ENCODE measurements around the gene SGPP1. TPM values are rescaled to one million over a fixed set of nuclear protein-coding genes. Genes with fewer than 3 reads are reported as not detected.

SGPP1 gene
- total and polyA plus RNA-seq, 2 donors (not counting 1 experiment from before 2014, with no cell fraction given) = 13.8 to 46.4 TPM

DNA sequence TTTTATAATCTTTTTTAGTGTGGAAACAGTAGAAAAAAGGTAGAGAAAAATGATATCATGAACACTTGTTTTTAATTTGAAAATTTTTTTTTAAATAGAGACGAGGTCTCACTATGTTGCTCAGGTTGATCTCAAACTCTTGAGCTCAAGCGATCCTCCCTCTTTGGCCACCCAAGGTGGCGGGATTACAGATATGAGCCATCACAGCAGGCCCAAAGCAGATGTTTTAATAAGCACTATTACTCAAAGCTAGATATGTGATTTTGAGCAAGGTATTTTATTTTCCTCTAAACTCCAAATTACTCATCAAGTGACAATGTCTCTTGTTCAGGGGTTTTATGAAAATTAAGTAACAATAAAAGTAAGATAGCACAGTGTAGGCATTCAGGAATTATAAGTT lies 75.5 kb downstream of the SGPP1 start:
- Histone ChIP-seq H3K9me3 (ENCODE audit: control extremely low read depth in 1 of 3, control insufficient read depth in 2 of 3, insufficient read depth in 1 of 3, low read length in 2 of 3) (no peaks in the 10 kb centered on the region), H3K4me1 (ENCODE audit: control insufficient read depth in 2 of 2, insufficient read depth in 2 of 2, low read length in 2 of 2) (peaks cover 6 to 8% of the 10 kb centered on the region in 2 donors), H4K20me1 (ENCODE audit: control insufficient read depth, insufficient read depth, low read length, poor library complexity, severe bottlenecking) (no peaks in the 10 kb centered on the region), H3K36me3 (replicated peaks in 1 of 2; ENCODE audit: control extremely low read depth in 1 of 2, control insufficient read depth in 1 of 2, extremely low read depth in 1 of 2, insufficient read depth in 2 of 2, low read length in 1 of 2) (no peaks in the 10 kb centered on the region), H3K27me3 (replicated peaks in 1 of 4; ENCODE audit: control extremely low read depth in 1 of 4, control insufficient read depth in 3 of 4, insufficient read depth in 4 of 4, low read length in 3 of 4) (no peaks in the 10 kb centered on the region), H3K4me3 (ENCODE audit: control extremely low read depth in 1 of 5, extremely low read depth in 1 of 5, insufficient read depth in 1 of 5, low read depth in 2 of 5, low read length in 4 of 5) (no peak overlapping the region), H3K4me2 (replicated peaks; ENCODE audit: low read depth, low read length, poor library complexity, severe bottlenecking) (no peak overlapping the region), H2AFZ (ENCODE audit: insufficient read depth, low read depth, low read length, poor library complexity, severe bottlenecking) (no peak overlapping the region), H3K9ac (ENCODE audit: low read length) (no peak overlapping the region), H3K79me2 (ENCODE audit: control insufficient read depth, insufficient read depth, low read length) (no peaks in the 10 kb centered on the region), H3K27ac (ENCODE audit: low read length in 2 of 2) (no peak overlapping the region)
- ChIA-PET CTCF (interaction anchor here (0.7 kb wide), 3 partner anchors 26 to 1757 kb away, joined by 3 read pairs; no protein-coding TSS in a partner anchor), POLR2A (no interaction called here)
- no peak for TF ChIP-seq EZH2 (IDR thresholded peaks at IDR 0.05; ENCODE audit: borderline replicate concordance, insufficient read depth, low read depth, low read length, poor library complexity, severe bottlenecking)
- TF ChIP-seq, protein P1, sequence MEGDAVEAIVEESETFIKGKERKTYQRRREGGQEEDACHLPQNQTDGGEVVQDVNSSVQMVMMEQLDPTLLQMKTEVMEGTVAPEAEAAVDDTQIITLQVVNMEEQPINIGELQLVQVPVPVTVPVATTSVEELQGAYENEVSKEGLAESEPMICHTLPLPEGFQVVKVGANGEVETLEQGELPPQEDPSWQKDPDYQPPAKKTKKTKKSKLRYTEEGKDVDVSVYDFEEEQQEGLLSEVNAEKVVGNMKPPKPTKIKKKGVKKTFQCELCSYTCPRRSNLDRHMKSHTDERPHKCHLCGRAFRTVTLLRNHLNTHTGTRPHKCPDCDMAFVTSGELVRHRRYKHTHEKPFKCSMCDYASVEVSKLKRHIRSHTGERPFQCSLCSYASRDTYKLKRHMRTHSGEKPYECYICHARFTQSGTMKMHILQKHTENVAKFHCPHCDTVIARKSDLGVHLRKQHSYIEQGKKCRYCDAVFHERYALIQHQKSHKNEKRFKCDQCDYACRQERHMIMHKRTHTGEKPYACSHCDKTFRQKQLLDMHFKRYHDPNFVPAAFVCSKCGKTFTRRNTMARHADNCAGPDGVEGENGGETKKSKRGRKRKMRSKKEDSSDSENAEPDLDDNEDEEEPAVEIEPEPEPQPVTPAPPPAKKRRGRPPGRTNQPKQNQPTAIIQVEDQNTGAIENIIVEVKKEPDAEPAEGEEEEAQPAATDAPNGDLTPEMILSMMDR (IDR thresholded peaks at IDR 0.05) = no peak
- Mint-ChIP-seq H3K27me3 (no peaks in the 10 kb centered on the region), H3K4me3 (no peak overlapping the region), H3K4me1 (peaks cover 14% of the 10 kb centered on the region), H3K27ac (no peak overlapping the region), H3K9me3 (ENCODE audit: insufficient read depth) (no peaks in the 10 kb centered on the region)
- intact Hi-C loops (cut with micrococcal nuclease) = no loop called here
- no peak for ATAC-seq (ENCODE audit: low read depth)
- DNase-seq = no peak
- no CpG with 5 or more reads among the region's 3 CpGs for WGBS (ENCODE audit: insufficient coverage)

DNA sequence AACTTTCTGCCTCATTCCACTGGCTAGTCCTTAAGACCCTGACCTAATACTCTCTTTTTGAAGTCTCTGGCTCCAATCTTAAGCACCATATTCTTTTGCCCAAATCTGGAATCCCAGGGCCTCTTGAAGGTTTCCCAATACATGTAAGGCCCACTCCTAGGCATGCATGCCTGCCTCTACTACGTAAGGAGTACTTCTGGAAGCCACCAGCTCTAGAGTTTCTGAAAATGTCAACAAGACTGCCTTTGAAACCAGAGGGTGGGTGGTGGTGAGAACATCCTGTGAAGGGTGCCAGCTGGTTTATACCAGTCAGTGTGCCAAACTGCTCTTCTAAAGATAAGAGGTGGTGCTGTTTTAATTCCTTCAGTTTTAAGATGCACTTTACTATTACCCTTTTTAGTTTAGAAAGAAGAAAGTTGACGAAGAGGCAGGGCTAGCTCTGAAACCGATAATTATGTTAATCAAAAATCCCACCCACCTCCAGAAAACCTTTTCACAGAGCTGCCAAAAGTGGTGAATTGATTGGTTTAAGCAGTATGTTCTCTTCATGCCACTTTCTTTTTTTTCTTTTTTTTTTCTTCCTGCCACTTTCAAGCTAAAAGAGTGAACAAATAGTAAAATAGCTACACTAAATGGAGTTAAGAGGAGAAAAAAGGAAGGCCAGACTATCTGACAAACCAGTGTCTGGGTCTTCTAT lies 77.5 kb downstream of the SGPP1 start:
- H3K27me3 Mint-ChIP-seq = no peaks in the 10 kb centered on the region
- ChIA-PET POLR2A (no interaction called here), CTCF (interaction anchor here (0.8 to 0.9 kb wide), 2 partner anchors 24 to 119 kb away, joined by 3 read pairs; no protein-coding TSS in a partner anchor)
- intact Hi-C loops (cut with micrococcal nuclease) = no loop called here
- H3K9me3 ChIP-seq (ENCODE audit: control extremely low read depth in 1 of 3, control insufficient read depth in 2 of 3, insufficient read depth in 1 of 3, low read length in 2 of 3) = no peaks in the 10 kb centered on the region
- 80% methylated on average over 1 of the region's 3 CpGs for WGBS (ENCODE audit: insufficient coverage)
- H3K4me1 Mint-ChIP-seq = peaks cover 9% of the 10 kb centered on the region
- H3K4me3 ChIP-seq (ENCODE audit: control extremely low read depth in 1 of 5, extremely low read depth in 1 of 5, insufficient read depth in 1 of 5, low read depth in 2 of 5, low read length in 4 of 5) = no peak overlapping the region
- no peak overlapping the region for H3K9ac ChIP-seq (ENCODE audit: low read length)
- TF ChIP-seq EZH2 (IDR thresholded peaks at IDR 0.05; ENCODE audit: borderline replicate concordance, insufficient read depth, low read depth, low read length, poor library complexity, severe bottlenecking) = no peak
- TF ChIP-seq, protein P1 (IDR thresholded peaks at IDR 0.05) = no peak
- ATAC-seq (ENCODE audit: low read depth) = no peak
- DNase-seq = no peak
- H3K27me3 ChIP-seq (replicated peaks in 1 of 4; ENCODE audit: control extremely low read depth in 1 of 4, control insufficient read depth in 3 of 4, insufficient read depth in 4 of 4, low read length in 3 of 4) = no peaks in the 10 kb centered on the region
- peak overlapping the region in 1 of 2 donors; percentile 3 for H3K27ac ChIP-seq (ENCODE audit: low read length in 2 of 2)
- no peaks in the 10 kb centered on the region for H3K36me3 ChIP-seq (replicated peaks in 1 of 2; ENCODE audit: control extremely low read depth in 1 of 2, control insufficient read depth in 1 of 2, extremely low read depth in 1 of 2, insufficient read depth in 2 of 2, low read length in 1 of 2)
- no peak overlapping the region for H3K4me2 ChIP-seq (replicated peaks; ENCODE audit: low read depth, low read length, poor library complexity, severe bottlenecking)
- H3K4me1 ChIP-seq (ENCODE audit: control insufficient read depth in 2 of 2, insufficient read depth in 2 of 2, low read length in 2 of 2) = peaks cover 0 to 4% of the 10 kb centered on the region in 2 donors
- no peaks in the 10 kb centered on the region for H3K9me3 Mint-ChIP-seq (ENCODE audit: insufficient read depth)
- no peak overlapping the region for H2AFZ ChIP-seq (ENCODE audit: insufficient read depth, low read depth, low read length, poor library complexity, severe bottlenecking)
- no peaks in the 10 kb centered on the region for H4K20me1 ChIP-seq (ENCODE audit: control insufficient read depth, insufficient read depth, low read length, poor library complexity, severe bottlenecking)
- H3K27ac Mint-ChIP-seq = no peak overlapping the region
- no peak overlapping the region for H3K4me3 Mint-ChIP-seq
- H3K79me2 ChIP-seq (ENCODE audit: control insufficient read depth, insufficient read depth, low read length) = peaks cover 10% of the 10 kb centered on the region

Data from B cell (primary cell).